Body of pancreas (tissue), 4 donors: ENCODE measurements around the gene TRMT1.

Experiments used
- POLR2A ChIP-seq, 3 donors: fragments of 450-650 bp; IDR thresholded peaks; one replicate each; pipeline ENCODE4 v1.6.1; 2016; ENCODE audit warnings: antibody characterized with exemption in 3 of 3, mild to moderate bottlenecking in 2 of 3
- TF ChIP-seq, protein P1 (sequence below), 7 experiments: fragments of 450-650 bp in 4 of 7; fragments of 200-600 bp in 3 of 7; sonication (generic) in 3 of 7; IDR thresholded peaks; one replicate each; pipeline ENCODE4 v1.5.1; 2016 to 2019; ENCODE audit warnings: antibody characterized with exemption in 7 of 7

DNA sequence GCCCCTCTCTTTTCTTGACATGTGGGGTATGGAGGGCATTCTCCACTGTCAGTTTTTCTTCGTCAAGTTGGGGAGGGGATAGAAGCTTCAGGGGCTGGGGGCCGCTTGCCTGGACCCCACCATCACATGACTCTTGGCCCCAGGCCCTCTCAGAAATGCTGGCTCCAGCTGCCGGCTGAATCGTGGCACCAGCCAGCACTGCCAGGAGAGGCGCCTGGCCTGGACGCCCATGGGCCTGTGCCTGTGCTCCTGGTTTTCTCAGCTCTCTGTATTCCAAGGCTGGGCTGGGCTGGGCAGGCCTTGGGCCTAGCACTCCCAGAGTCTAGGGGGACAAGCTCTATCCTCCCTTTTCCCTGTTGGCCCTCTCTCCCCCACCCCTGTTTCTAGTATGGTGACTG is 52.4 kb downstream of the TRMT1 start:
- TF ChIP-seq, protein P1, sequence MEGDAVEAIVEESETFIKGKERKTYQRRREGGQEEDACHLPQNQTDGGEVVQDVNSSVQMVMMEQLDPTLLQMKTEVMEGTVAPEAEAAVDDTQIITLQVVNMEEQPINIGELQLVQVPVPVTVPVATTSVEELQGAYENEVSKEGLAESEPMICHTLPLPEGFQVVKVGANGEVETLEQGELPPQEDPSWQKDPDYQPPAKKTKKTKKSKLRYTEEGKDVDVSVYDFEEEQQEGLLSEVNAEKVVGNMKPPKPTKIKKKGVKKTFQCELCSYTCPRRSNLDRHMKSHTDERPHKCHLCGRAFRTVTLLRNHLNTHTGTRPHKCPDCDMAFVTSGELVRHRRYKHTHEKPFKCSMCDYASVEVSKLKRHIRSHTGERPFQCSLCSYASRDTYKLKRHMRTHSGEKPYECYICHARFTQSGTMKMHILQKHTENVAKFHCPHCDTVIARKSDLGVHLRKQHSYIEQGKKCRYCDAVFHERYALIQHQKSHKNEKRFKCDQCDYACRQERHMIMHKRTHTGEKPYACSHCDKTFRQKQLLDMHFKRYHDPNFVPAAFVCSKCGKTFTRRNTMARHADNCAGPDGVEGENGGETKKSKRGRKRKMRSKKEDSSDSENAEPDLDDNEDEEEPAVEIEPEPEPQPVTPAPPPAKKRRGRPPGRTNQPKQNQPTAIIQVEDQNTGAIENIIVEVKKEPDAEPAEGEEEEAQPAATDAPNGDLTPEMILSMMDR (IDR thresholded peaks at IDR 0.05), result no peak
- TF ChIP-seq POLR2A (IDR thresholded peaks at IDR 0.05), result no peak
